Fibroblast of villous mesenchyme (primary cell): ENCODE measurements around the gene FAM50A. TPM values are rescaled to one million over a fixed set of nuclear protein-coding genes. Genes with fewer than 3 reads are reported as not detected.
"Not testable (repeated sequence)": the region's sequence is repeated elsewhere in the genome, so short reads cannot be mapped to it uniquely, and the experiment has no call there.

Experiments
- DNase-seq: peaks from one replicate; pipeline ENCODE4 v3.0.0-alpha.2; 2010; ENCODE audit warnings: low read depth
- H3K4me3 ChIP-seq: 2 replicates; pipeline ENCODE4 v1.5.1; 2011; ENCODE audit warnings: low read depth, mild to moderate bottlenecking, low read length
- total RNA-seq: library from RNA; depleted of rRNA; stranded (reverse); fragments of >200 nt; gene quantifications from 2 replicates; pipeline ENCODE4 v1.2.3, GENCODE V29; 2012
- TF ChIP-seq, protein P1 (sequence below): IDR thresholded peaks from 2 replicates; pipeline ENCODE4 v1.5.1; 2012; ENCODE audit warnings: low read depth, mild to moderate bottlenecking, low read length; ENCODE audit not compliant: insufficient read depth

FAM50A gene, protein sequence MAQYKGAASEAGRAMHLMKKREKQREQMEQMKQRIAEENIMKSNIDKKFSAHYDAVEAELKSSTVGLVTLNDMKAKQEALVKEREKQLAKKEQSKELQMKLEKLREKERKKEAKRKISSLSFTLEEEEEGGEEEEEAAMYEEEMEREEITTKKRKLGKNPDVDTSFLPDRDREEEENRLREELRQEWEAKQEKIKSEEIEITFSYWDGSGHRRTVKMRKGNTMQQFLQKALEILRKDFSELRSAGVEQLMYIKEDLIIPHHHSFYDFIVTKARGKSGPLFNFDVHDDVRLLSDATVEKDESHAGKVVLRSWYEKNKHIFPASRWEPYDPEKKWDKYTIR
- 44.9 and 54.4 TPM in 2 replicates for total RNA-seq

DNA sequence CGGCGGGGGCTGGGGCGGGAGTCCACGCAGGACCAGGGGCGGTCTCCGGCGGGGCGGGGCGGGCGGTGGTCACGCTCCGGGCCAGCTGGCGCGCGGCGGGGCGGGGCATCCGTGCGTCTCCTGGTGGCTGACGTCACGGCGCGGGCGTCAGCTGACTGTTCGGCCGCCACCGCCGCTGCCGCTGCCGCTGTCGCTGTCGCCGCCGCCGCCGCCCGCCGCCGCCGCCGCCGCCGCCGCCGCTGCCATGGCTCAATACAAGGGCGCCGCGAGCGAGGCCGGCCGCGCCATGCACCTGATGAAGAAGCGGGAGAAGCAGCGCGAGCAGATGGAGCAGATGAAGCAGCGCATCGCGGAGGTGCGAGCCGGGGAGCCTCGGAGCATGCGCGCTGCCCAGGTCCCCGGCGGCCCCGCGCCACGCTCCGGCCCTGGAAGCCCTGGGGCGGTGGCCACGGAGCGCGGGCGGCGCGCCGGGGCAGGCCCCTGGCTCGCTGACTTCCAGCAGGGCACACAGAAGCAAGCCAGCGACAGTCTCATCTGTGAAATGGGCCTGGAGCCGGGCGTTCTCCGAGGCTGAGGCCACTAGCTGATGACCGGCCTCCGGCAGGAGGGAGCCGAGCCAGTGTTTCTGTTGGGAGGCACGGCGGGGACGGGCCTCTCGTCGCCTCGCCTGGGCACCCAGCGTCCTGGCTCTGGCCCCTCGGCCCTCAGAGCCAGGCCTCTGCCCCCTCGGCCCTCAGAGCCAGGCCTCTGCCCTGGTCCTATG is at the start of gene FAM50A:
Gene FAM50A, plus strand, starts transcription at position 150 of the 763 bp plus-strand sequence. Its CDS starts 95 bp downstream, at position 245.
- TF ChIP-seq, protein P1, sequence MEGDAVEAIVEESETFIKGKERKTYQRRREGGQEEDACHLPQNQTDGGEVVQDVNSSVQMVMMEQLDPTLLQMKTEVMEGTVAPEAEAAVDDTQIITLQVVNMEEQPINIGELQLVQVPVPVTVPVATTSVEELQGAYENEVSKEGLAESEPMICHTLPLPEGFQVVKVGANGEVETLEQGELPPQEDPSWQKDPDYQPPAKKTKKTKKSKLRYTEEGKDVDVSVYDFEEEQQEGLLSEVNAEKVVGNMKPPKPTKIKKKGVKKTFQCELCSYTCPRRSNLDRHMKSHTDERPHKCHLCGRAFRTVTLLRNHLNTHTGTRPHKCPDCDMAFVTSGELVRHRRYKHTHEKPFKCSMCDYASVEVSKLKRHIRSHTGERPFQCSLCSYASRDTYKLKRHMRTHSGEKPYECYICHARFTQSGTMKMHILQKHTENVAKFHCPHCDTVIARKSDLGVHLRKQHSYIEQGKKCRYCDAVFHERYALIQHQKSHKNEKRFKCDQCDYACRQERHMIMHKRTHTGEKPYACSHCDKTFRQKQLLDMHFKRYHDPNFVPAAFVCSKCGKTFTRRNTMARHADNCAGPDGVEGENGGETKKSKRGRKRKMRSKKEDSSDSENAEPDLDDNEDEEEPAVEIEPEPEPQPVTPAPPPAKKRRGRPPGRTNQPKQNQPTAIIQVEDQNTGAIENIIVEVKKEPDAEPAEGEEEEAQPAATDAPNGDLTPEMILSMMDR, result no peak
- peak within 1 kb of the TSS; percentile 66 for H3K4me3 ChIP-seq
- DNase-seq, result peak; percentile 65

DNA sequence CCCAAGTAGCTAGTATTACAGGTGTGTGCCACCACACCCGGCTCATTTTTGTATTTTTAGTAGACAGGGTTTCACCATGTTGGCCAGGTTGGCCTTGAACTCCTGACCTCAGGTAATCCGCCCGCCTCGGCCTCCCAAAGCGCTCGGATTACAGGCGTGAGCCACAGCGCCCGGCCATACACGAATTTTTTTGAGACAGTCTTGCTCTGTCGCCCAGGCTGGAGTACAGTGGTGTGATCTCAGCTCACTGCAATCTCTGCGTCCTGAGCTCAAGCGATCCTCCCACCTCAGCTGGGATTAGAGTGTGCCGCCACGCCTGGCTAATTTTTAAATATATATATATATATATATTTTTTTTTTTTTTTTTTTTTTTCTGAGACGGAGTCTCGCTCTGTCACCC is 47.6 kb upstream of the FAM50A start:
- peak; percentile 5 for DNase-seq
- not testable (repeated sequence) for H3K4me3 ChIP-seq

DNA sequence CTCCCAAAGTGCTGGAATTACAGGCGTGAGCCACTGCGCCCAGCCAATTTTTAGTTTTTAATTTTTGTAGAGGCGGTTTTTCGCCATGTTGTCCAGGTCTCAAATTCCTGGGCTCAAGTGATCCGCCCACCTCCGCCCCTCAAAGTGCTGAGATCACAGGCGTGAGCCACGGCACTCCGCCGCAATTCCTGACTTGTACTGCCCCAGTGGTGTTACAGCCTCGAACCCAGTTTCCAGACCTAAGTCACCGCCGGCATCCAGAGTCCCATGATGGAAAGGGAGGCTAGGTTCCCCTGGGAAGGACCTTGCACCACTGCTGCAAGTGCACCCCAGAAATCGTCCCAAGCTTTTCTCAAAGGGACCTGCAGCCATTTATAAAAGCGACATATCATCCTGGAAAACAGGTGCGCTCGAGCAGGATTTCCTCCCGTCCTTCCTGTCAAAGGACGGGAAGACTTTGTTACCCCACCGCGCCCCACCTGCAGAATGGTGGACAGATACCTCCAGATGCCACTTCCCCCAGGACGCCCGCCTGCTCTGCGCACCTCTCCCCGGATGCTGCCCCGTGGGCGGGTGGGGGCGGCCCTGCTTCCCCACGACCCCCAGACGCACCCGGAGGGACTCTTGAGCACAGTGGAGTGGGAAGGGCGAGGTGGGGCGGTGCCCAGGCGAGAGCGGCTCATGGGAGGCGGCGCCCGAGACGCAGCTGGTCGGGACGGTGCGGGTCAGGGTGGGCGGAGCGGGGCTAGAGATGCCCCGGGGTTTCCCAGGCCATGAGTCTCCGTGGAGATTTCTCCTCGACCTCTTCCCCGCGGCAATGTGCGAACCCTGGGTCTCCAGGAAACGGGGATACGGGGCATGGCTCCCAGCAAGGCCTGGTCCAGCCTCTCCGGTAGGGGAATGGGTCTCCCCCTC is 46.7 kb upstream of the FAM50A start:
- H3K4me3 ChIP-seq, result peak overlapping the region; percentile 86
- TF ChIP-seq, protein P1, result no peak
- peak; percentile 63 for DNase-seq

DNA sequence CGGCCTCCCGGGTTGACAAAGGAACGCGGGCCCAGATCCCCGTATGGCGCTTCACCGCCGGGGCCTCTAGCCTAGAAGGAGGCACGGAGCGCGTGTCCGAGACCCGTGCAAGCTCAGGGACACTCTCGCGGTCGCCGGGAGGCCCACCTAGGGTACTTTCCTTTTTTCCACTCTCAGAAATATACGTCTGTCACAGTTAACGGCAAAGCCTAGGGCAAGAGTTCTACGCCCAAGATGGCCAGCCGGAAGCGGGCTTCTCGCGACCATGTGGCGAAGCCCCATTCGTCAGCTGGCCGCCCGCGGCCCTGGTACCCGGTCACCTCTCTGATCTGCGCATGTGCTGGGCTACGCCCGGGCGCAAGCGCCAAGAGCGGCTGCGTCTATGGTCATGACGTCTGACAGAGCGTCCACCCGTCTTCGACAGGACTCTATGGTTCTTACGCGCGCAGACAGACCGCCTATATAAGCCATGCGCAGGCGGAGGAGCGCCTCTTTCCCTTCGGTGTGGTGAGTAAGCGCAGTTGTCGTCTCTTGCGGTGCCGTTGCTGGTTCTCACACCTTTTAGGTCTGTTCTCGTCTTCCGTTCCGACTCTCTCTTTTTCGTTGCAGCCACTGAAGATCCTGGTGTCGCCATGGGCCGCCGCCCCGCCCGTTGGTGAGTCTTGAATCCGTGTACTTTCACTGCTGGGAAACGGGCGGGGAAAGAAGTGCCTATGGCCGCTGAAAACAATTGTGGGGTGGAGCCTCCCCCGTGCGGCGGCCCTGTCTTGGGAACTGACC is 45.9 kb upstream of the FAM50A start, which contains the start of gene RPL10:
Gene RPL10, plus strand, starts transcription at position 490 of the 780 bp plus-strand sequence. Its CDS starts 143 bp downstream, at position 633.
- H3K4me3 ChIP-seq, result peak within 1 kb of the TSS; percentile 86
- TF ChIP-seq, protein P1, result no peak
- peak; percentile 97 for DNase-seq

DNA sequence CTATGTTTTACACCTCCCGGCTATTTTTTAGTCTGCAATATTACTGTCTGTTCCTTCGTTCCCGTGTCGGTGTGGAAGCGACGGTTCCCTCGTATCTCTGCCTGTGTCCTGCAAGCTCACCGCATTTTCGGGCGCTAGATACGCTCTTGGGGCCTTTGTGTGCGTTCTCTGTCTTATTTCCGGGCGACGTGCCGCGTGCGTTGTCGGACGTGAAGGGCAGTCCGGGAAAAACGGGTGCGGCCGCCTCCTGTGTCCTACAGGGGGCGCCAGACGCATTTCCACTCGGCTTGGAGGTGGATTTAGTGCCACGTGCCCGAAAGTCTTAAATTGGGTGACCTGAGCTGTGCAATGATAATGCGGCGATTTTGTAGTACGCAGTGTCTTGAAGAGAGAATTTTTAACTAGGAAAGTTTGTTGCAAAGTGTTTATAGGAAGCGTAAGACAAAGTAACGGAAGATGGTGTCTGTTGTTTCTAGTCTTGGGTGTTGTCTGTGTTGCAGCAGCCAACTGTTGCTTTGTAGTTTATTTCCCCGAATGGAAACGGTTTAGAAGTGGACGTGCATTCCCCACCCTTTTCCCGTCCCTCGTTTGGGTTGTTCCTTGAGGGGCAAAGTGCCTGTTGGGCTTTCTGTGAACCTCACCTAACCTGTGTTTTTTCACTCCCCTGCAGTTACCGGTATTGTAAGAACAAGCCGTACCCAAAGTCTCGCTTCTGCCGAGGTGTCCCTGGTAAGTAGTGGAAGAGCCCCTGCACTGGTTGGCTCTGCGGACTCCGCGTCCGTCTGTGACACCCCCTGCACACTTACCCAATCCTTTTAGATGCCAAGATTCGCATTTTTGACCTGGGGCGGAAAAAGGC is 45.0 kb upstream of the FAM50A start:
- DNase-seq, result peak; percentile 85
- TF ChIP-seq, protein P1, result peak; percentile 66
- H3K4me3 ChIP-seq, result peak overlapping the region; percentile 86
